OCI-LY1 (cell line): ENCODE data around the gene AKAP13.

Experiments
- H2AFZ ChIP-seq: fragments of 200-600 bp; sonication (generic), shearing (Covaris generic); 2 replicates; pipeline ENCODE4 v1.6.0; 2014; ENCODE audit warnings: antibody characterized with exemption, mild to moderate bottlenecking, low read length
- H3F3A ChIP-seq: fragments of 200-600 bp; sonication (generic), shearing (Covaris generic); 2 replicates; pipeline ENCODE4 v1.6.0; 2014; ENCODE audit warnings: mild to moderate bottlenecking, antibody characterized with exemption, low read length, moderate library complexity; ENCODE audit not compliant: insufficient read depth
- H3K27ac ChIP-seq: fragments of 200-600 bp; sonication (generic); 2 replicates; pipeline ENCODE4 v1.5.1; 2014; ENCODE audit warnings: low read length, mixed run types, mild to moderate bottlenecking, low read depth; ENCODE audit not compliant: poor library complexity, severe bottlenecking
- H3K27me3 ChIP-seq: fragments of 200-600 bp; sonication (generic); 2 replicates; pipeline ENCODE4 v1.6.0; 2014; ENCODE audit warnings: antibody characterized with exemption, mild to moderate bottlenecking, low read length, moderate library complexity; ENCODE audit not compliant: insufficient read depth
- H3K36me3 ChIP-seq: fragments of 200-600 bp; sonication (generic); 2 replicates; pipeline ENCODE4 v1.6.1; 2014; ENCODE audit warnings: mild to moderate bottlenecking, antibody characterized with exemption, low read length, moderate library complexity, mixed read lengths; ENCODE audit not compliant: insufficient read depth
- H3K4me1 ChIP-seq: fragments of 200-600 bp; sonication (generic); 2 replicates; pipeline ENCODE4 v1.5.1; 2014; ENCODE audit warnings: mild to moderate bottlenecking, low read length, moderate library complexity; ENCODE audit not compliant: insufficient read depth, severe bottlenecking
- H3K4me2 ChIP-seq: fragments of 200-600 bp; sonication (generic), shearing (Covaris generic); 2 replicates; pipeline ENCODE4 v1.6.1; 2014; ENCODE audit warnings: low read length
- H3K4me3 ChIP-seq: fragments of 200-600 bp; sonication (generic); 2 replicates; pipeline ENCODE4 v1.5.1; 2014; ENCODE audit warnings: low read length, low read depth, mild to moderate bottlenecking, mixed read lengths; ENCODE audit not compliant: poor library complexity, severe bottlenecking
- H3K79me2 ChIP-seq: fragments of 200-600 bp; shearing (Covaris generic); 2 replicates; pipeline ENCODE4 v1.6.1; 2016; ENCODE audit warnings: mixed run types, low read length, mixed read lengths; ENCODE audit not compliant: insufficient read depth
- H3K9ac ChIP-seq: fragments of 200-600 bp; sonication (generic), shearing (Covaris generic); 2 replicates; pipeline ENCODE4 v1.6.1; 2014; ENCODE audit warnings: mild to moderate bottlenecking, low read length, mixed read lengths
- H3K9me2 ChIP-seq: fragments of 200-600 bp; sonication (generic), shearing (Covaris generic); 2 replicates; pipeline ENCODE4 v1.6.1; 2014; ENCODE audit warnings: low read depth, mild to moderate bottlenecking, low read length, mixed read lengths
- H3K9me3 ChIP-seq: fragments of 200-600 bp; shearing (Covaris generic); 2 replicates; pipeline ENCODE4 v1.6.1; 2014; ENCODE audit warnings: low read length, mixed read lengths
- H4K20me1 ChIP-seq: fragments of 200-600 bp; sonication (generic), shearing (Covaris generic); 2 replicates; pipeline ENCODE4 v1.6.0; 2016; ENCODE audit warnings: mild to moderate bottlenecking, low read length; ENCODE audit not compliant: insufficient read depth
- CTCF ChIP-seq: fragments of 200-600 bp; sonication (generic), shearing (Covaris generic); IDR thresholded peaks from 2 replicates; pipeline ENCODE4 v1.5.1; 2017; ENCODE audit warnings: mild to moderate bottlenecking, antibody characterized with exemption, low read length, moderate library complexity, mixed read lengths
- EZH2 ChIP-seq: fragments of 200-600 bp; sonication (generic), shearing (Covaris generic); IDR thresholded peaks from 2 replicates; pipeline ENCODE4 v1.8.0; 2017; ENCODE audit warnings: borderline replicate concordance, mixed run types, mild to moderate bottlenecking, antibody characterized with exemption, low read length, moderate library complexity, mixed read lengths

AKAP13 gene

DNA sequence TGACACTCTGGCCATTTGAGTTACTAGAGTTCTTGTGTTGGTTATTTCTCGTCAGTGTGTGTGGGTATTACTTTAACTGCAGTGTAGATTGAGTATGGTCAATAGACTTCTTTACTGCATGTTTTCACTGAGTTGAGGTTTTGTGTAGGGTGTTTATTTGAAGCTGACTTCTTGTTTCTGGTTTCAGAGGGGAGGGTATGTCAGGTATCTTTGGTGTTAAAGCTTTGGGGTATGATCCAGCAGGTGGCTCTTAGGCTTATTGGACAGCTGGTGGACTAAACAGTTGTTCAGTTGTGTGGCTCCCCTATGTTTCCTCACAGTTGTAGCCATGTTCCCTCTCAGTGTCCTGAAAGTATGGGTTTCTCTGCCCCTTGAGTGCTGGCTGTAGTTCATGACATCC is 72.0 kb downstream of the AKAP13 start:
- no peak overlapping the region for H3K9ac ChIP-seq
- no peak overlapping the region for H3K4me3 ChIP-seq
- no peak overlapping the region for H2AFZ ChIP-seq
- H3K79me2 ChIP-seq: peaks cover 65% of the 10 kb centered on the region
- H3K9me3 ChIP-seq: peaks cover 13% of the 10 kb centered on the region
- H3K9me2 ChIP-seq: no peaks in the 10 kb centered on the region
- H3F3A ChIP-seq: no peaks in the 10 kb centered on the region
- TF ChIP-seq EZH2: no peak
- no peak for TF ChIP-seq CTCF
- no peaks in the 10 kb centered on the region for H3K36me3 ChIP-seq
- H4K20me1 ChIP-seq: no peaks in the 10 kb centered on the region
- H3K4me1 ChIP-seq: peaks cover 62% of the 10 kb centered on the region
- H3K4me2 ChIP-seq: peak overlapping the region; percentile 53; the same call in 1 of the 2 replicates
- H3K27ac ChIP-seq: peak overlapping the region; percentile 83
- H3K27me3 ChIP-seq: no peaks in the 10 kb centered on the region

DNA sequence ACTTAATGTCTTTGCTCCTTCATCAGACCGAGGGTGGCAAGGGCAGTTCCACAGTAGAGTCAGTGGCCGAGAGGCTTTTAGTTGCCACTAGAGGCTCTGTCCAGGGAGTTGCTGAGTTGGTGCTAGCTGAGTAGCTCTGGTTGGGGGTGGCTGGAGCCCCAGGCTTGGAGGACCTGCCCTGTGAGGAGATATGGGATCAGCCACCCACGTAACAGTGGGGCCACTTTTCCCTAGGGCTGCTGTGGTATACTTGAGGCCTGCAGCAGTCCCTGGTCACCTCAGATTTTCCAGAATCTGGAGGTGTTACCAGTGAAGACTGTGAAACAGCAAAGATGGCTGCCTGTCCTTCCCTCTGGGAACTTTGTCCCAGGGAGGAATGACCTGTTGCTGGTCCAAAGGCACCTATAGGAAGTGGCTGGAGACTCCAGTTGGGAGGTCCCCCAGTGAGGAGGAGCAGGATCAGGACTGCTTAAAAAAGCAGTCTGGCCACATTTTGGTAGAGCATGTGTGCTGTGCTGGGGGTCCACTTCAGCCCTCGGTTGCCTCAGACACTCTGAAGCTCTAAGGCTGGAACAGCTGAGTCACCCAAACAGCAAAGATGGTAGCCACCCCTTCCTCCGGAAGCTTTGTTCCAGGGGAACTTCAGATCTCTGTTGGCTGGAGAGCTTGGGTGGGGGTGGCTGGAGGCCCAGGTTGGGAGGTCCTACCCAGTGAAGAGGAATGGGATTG is 72.9 kb downstream of the AKAP13 start:
- Histone ChIP-seq H4K20me1 (no peaks in the 10 kb centered on the region), H3K79me2 (peaks cover 60% of the 10 kb centered on the region)

GRCh38 chr15:85454403-85454802 is 74.0 kb downstream of the AKAP13 start:
- H3K79me2 ChIP-seq: peaks cover 55% of the 10 kb centered on the region
- peak overlapping the region; percentile 24; the same call in 1 of the 2 replicates for H3K9ac ChIP-seq
- TF ChIP-seq CTCF (peak; percentile 55; the same call in 1 of the 2 replicates), EZH2 (no peak)
- peaks cover 81% of the 10 kb centered on the region for H3K4me1 ChIP-seq
- no peaks in the 10 kb centered on the region for H3K9me2 ChIP-seq
- no peaks in the 10 kb centered on the region for H3K36me3 ChIP-seq
- H3K4me3 ChIP-seq: peak overlapping the region; percentile 5
- H3F3A ChIP-seq: no peaks in the 10 kb centered on the region
- H3K27me3 ChIP-seq: no peaks in the 10 kb centered on the region
- peak overlapping the region; percentile 83 for H3K27ac ChIP-seq
- H3K9me3 ChIP-seq: peaks cover 11% of the 10 kb centered on the region
- no peaks in the 10 kb centered on the region for H4K20me1 ChIP-seq
- H2AFZ ChIP-seq: no peak overlapping the region
- H3K4me2 ChIP-seq: peak overlapping the region; percentile 53

More for the DNA sequence above, 72.9 kb downstream of the AKAP13 start:
- peak overlapping the region; percentile 53 for H3K4me2 ChIP-seq
- peak overlapping the region; percentile 83 for H3K27ac ChIP-seq
- no peaks in the 10 kb centered on the region for H3K27me3 ChIP-seq
- H3K4me1 ChIP-seq: peaks cover 71% of the 10 kb centered on the region
- no peaks in the 10 kb centered on the region for H3F3A ChIP-seq
- H2AFZ ChIP-seq: no peak overlapping the region
- H3K9ac ChIP-seq: peak overlapping the region; percentile 33; the same call in 1 of the 2 replicates
- no peaks in the 10 kb centered on the region for H3K36me3 ChIP-seq
- no peaks in the 10 kb centered on the region for H3K9me2 ChIP-seq
- H3K9me3 ChIP-seq: peaks cover 13% of the 10 kb centered on the region
- TF ChIP-seq CTCF (no peak; the same call in 1 of the 2 replicates), EZH2 (no peak)
- H3K4me3 ChIP-seq: peak overlapping the region; percentile 5
